ENCODE results near the gene IP6K3. TPM values are rescaled to one million over a fixed set of nuclear protein-coding genes. Genes with fewer than 3 reads are reported as not detected.

The IP6K3 gene
- total and polyA plus RNA-seq, 4 experiments from 2014 or later, result not detected

DNA sequence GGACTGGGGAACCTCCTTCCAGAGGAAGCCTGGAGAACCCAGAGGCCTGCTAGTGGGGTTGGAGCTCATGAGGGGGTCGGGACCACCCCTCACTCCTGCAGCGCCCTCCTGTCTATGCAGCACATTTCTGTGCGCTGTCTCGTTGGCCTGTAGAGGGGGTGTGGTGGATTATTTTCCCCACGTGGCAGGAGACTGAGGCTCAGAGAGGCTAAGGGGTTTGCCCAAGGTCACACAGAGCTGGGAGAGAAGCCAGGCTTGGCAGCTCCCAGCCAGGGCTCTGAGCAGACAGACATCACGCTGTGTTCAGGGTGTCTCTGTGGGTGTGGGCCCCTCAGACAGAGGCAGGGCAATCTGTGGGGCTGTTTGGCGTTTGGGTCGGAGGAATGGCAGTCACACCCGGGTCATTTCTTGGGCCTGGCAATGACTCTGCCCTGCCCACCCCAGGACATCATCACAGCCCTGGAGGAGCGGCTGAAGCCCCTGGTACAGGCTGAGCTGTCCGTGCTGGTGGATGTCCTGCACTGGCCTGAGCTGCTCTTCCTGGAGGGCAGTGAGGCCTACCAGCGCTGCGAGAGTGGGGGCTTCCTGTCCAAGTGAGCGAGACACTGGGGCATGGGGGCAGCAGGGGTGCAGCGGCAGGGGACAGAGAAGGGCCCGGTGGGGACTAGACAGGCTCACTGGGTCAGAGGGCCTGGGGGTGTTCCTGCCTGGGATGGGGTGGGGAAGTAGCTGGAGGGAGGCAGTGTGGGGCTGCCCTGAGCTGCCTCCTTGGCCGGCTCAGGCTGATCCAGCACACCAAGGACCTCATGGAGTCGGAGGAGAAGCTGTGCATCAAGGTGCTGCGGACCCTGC, 62.9 kb downstream of the IP6K3 start:
- CTCF ChIA-PET (ENCODE audit: partially characterized antibody), result interaction anchor here (1.2 to 2.4 kb wide), 5 partner anchors 11 to 99 kb away, joined by 3 to 14 read pairs (median 8); partner anchors contain the start of gene UQCC2
- intact Hi-C loops (cut with micrococcal nuclease), result no loop called here
- H3K4me1 ChIP-seq (ENCODE audit: insufficient read depth, low read length), result peaks cover 14% of the 10 kb centered on the region

DNA sequence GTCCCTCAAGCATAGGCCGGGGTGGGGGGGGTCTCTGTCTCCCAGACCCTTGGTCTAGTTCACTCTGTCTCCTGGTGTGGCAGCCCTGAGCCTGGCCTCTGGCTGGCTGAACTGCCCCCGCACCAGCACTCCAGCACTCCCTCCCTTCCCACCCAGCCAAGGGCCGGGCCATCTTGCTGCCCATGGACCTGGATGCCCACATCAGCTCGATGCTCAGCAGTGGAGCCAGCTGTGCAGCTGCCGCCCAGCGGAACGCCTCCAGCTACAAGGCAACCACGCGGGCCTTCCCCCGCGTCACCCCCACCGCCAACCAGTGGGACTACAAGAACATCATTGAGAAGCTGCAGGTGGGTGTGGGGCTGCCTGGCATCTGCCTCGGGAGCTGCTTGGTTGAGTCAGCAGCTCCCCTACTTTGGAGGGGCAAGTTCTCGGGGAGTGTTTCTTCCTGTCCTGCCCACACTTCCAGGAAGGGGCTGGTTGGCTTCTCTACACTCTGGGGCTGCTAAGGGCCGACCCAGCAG, 63.6 kb downstream of the IP6K3 start:
- Mint-ChIP-seq H3K36me3 (peaks cover 44 to 79% of the 10 kb centered on the region in 2 donors), H3K4me1 (peaks cover 6 to 24% (median 13%) of the 10 kb centered on the region in 4 donors), H3K27me3 (no peaks in the 10 kb centered on the region), H3K27ac (peak overlapping the region in 6 of 7 donors; percentile 60 to 91 (median 78)), H3K4me3 (peak overlapping the region in 1 of 8 donors; percentile 40), H3K9me3 (no peaks in the 10 kb centered on the region)
- no peak overlapping the region for H3K4me3 ChIP-seq (ENCODE audit: low read length in 2 of 2)
- DNase-seq, result peak in 3 of 5 donors; percentile 45 to 70 (median 51)
- H3K9me3 ChIP-seq (ENCODE audit: control insufficient read depth in 1 of 2, low read length in 2 of 2), result no peaks in the 10 kb centered on the region
- H3K4me1 ChIP-seq (ENCODE audit: insufficient read depth, low read length), result peaks cover 14% of the 10 kb centered on the region
- peaks cover 76% of the 10 kb centered on the region for H3K36me3 ChIP-seq (ENCODE audit: insufficient read depth, low read length)
- POLR2A ChIA-PET (ENCODE audit: partially characterized antibody), result interaction anchor here (0.6 to 2.3 kb wide), 8 partner anchors 9 to 725 kb away, joined by 3 to 22 read pairs (median 4); partner anchors contain the start of gene ITPR3
- no peaks in the 10 kb centered on the region for H3K27me3 ChIP-seq (ENCODE audit: insufficient read depth, low read length)
- intact Hi-C loops (cut with micrococcal nuclease), result no loop called here
- CTCF ChIA-PET (ENCODE audit: partially characterized antibody), result interaction anchor here (1.5 to 2.4 kb wide), 4 partner anchors 12 to 98 kb away, joined by 3 to 14 read pairs (median 9); partner anchors contain the start of gene UQCC2
- H3K27ac ChIP-seq (ENCODE audit: low read depth, low read length), result peak overlapping the region; percentile 24

More for the DNA sequence above, 62.9 kb downstream of the IP6K3 start:
- Mint-ChIP-seq H3K27ac (peak overlapping the region; percentile 60 to 87 (median 72)), H3K4me1 (peaks cover 6 to 24% (median 13%) of the 10 kb centered on the region in 4 donors), H3K9me3 (no peaks in the 10 kb centered on the region), H3K27me3 (no peaks in the 10 kb centered on the region), H3K4me3 (peak overlapping the region in 1 of 8 donors; percentile 40), H3K36me3 (peaks cover 45 to 79% of the 10 kb centered on the region in 2 donors)
- H3K27me3 ChIP-seq (ENCODE audit: insufficient read depth, low read length), result no peaks in the 10 kb centered on the region
- H3K27ac ChIP-seq (ENCODE audit: low read depth, low read length), result peak overlapping the region; percentile 24
- H3K4me3 ChIP-seq (ENCODE audit: low read length in 2 of 2), result no peak overlapping the region
- DNase-seq, result peak in 2 of 5 donors; percentile 3 to 34
- POLR2A ChIA-PET (ENCODE audit: partially characterized antibody), result interaction anchor here (0.8 to 2.3 kb wide), 8 partner anchors 8 to 258 kb away, joined by 3 to 22 read pairs (median 4); partner anchors contain the start of genes ITPR3 and UQCC2
- no peaks in the 10 kb centered on the region for H3K9me3 ChIP-seq (ENCODE audit: control insufficient read depth in 1 of 2, low read length in 2 of 2)
- peaks cover 75% of the 10 kb centered on the region for H3K36me3 ChIP-seq (ENCODE audit: insufficient read depth, low read length)

DNA sequence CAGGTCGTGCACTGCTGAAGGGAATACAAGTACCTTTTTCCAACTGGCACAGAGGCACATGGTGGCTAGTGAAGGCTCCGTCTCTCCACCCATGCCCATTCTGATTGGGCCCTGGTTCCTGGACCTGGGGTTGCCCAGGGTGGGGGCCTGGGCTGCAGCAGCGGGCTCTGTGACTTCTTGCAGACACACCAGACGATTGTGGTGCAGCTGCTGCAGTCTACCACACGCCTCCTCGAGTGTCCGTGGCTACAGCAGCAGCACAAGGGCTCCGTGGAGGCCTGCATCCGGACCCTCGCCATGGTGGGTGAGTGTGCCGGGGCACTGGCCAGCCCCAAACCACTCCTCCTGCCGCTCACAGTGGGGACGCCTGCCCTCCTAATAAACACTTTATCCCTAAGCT, 64.4 kb downstream of the IP6K3 start:
- Mint-ChIP-seq H3K4me1 (peaks cover 6 to 24% (median 13%) of the 10 kb centered on the region in 4 donors), H3K4me3 (peak overlapping the region in 1 of 8 donors; percentile 24), H3K27ac (peak overlapping the region in 4 of 7 donors; percentile 43 to 81 (median 64)), H3K27me3 (no peaks in the 10 kb centered on the region), H3K9me3 (no peaks in the 10 kb centered on the region), H3K36me3 (peaks cover 45 to 80% of the 10 kb centered on the region in 2 donors)
- intact Hi-C loops (cut with micrococcal nuclease), result no loop called here
- no peaks in the 10 kb centered on the region for H3K9me3 ChIP-seq (ENCODE audit: control insufficient read depth in 1 of 2, low read length in 2 of 2)
- no peak overlapping the region for H3K4me3 ChIP-seq (ENCODE audit: low read length in 2 of 2)
- H3K27me3 ChIP-seq (ENCODE audit: insufficient read depth, low read length), result no peaks in the 10 kb centered on the region
- peaks cover 14% of the 10 kb centered on the region for H3K4me1 ChIP-seq (ENCODE audit: insufficient read depth, low read length)
- peaks cover 77% of the 10 kb centered on the region for H3K36me3 ChIP-seq (ENCODE audit: insufficient read depth, low read length)
- CTCF ChIA-PET (ENCODE audit: partially characterized antibody), result interaction anchor here (1.5 to 2.4 kb wide), 4 partner anchors 12 to 97 kb away, joined by 3 to 14 read pairs (median 9); partner anchors contain the start of gene UQCC2
- peak overlapping the region; percentile 24 for H3K27ac ChIP-seq (ENCODE audit: low read depth, low read length)
- POLR2A ChIA-PET (ENCODE audit: partially characterized antibody), result interaction anchor here (1.1 to 2.3 kb wide), 4 partner anchors 9 to 57 kb away, joined by 4 to 22 read pairs (median 5); no protein-coding TSS in a partner anchor
- no peak for DNase-seq

DNA sequence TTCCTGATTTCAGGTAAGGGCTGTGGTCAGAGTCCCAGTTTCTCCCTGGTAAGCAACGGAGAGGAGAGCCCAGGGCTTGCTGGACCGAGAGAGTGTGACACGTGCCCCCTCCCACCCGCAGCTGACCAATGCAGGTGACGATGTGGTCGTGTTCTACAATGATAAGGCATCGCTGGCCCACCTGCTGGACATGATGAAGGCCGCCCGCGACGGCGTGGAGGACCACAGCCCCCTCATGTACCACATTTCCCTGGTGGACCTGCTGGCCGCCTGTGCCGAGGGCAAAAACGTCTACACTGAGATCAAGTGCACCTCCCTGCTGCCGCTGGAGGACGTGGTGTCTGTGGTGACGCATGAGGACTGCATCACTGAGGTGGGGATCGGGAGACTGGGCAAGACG, 66.9 kb downstream of the IP6K3 start:
- peak overlapping the region in 2 of 7 donors; percentile 31 to 61 for H3K27ac Mint-ChIP-seq
- Histone ChIP-seq H3K27me3 (ENCODE audit: insufficient read depth, low read length) (no peaks in the 10 kb centered on the region), H3K4me3 (ENCODE audit: low read length in 2 of 2) (no peak overlapping the region), H3K36me3 (ENCODE audit: insufficient read depth, low read length) (peaks cover 71% of the 10 kb centered on the region), H3K4me1 (ENCODE audit: insufficient read depth, low read length) (peaks cover 14% of the 10 kb centered on the region), H3K27ac (ENCODE audit: low read depth, low read length) (no peak overlapping the region), H3K9me3 (ENCODE audit: control insufficient read depth in 1 of 2, low read length in 2 of 2) (no peaks in the 10 kb centered on the region)
- ChIA-PET POLR2A (ENCODE audit: partially characterized antibody) (interaction anchor here (1.4 kb wide), 1 partner anchor 12 kb away, joined by 3 read pairs; no protein-coding TSS in a partner anchor), CTCF (ENCODE audit: partially characterized antibody) (no interaction called here)
- H3K36me3 Mint-ChIP-seq, result peaks cover 42 to 75% of the 10 kb centered on the region in 2 donors
- intact Hi-C loops (cut with micrococcal nuclease), result no loop called here
- no peaks in the 10 kb centered on the region for H3K27me3 Mint-ChIP-seq
- H3K4me1 Mint-ChIP-seq, result peaks cover 5 to 21% (median 13%) of the 10 kb centered on the region in 4 donors
- no peak for DNase-seq
- H3K9me3 Mint-ChIP-seq, result no peaks in the 10 kb centered on the region
- H3K4me3 Mint-ChIP-seq, result no peak overlapping the region

DNA sequence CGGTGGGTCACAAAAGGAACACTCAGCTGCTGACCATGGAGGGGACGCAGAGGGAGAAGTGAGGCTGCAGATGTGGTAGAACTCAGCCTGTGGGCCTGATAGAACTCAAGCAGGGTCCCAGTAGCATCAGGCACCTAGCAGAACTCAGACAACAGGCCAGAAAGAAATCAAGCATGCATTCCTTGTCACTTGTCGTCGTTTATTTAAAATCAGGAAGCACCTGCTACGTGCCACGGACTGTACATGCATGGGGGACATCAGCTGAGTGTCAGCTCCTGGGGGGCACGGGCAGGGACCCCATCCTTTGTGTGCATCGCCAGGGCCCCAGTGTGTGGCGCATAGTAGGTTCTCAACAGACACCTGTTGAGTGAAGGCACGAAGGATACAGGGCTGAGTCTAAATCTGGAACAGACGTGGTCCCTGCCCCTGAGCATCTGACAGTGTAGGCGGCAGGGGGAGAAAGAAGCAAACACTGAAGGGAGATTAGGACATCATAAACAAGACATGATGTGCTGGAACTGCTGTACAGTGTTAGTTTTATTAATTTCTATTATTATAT, 67.7 kb downstream of the IP6K3 start:
- no peaks in the 10 kb centered on the region for H3K27me3 ChIP-seq (ENCODE audit: insufficient read depth, low read length)
- DNase-seq, result peak in 1 of 5 donors; percentile 13
- CTCF ChIA-PET (ENCODE audit: partially characterized antibody), result interaction anchor here (0.5 to 0.8 kb wide), 2 partner anchors 22 to 31 kb away, joined by 3 read pairs; no protein-coding TSS in a partner anchor
- no peak overlapping the region for H3K27ac ChIP-seq (ENCODE audit: low read depth, low read length)
- Mint-ChIP-seq H3K36me3 (peaks cover 47 to 77% of the 10 kb centered on the region in 2 donors), H3K4me3 (no peak overlapping the region), H3K4me1 (peaks cover 5 to 21% (median 13%) of the 10 kb centered on the region in 4 donors), H3K9me3 (no peaks in the 10 kb centered on the region), H3K27me3 (no peaks in the 10 kb centered on the region), H3K27ac (peak overlapping the region in 2 of 7 donors; percentile 46 to 79)
- POLR2A ChIA-PET (ENCODE audit: partially characterized antibody), result interaction anchor here (1.4 kb wide), 1 partner anchor 13 kb away, joined by 3 read pairs; no protein-coding TSS in a partner anchor
- H3K4me1 ChIP-seq (ENCODE audit: insufficient read depth, low read length), result peaks cover 14% of the 10 kb centered on the region
- H3K4me3 ChIP-seq (ENCODE audit: low read length in 2 of 2), result no peak overlapping the region
- H3K9me3 ChIP-seq (ENCODE audit: control insufficient read depth in 1 of 2, low read length in 2 of 2), result no peaks in the 10 kb centered on the region
- peaks cover 70% of the 10 kb centered on the region for H3K36me3 ChIP-seq (ENCODE audit: insufficient read depth, low read length)
- intact Hi-C loops (cut with micrococcal nuclease), result no loop called here

DNA sequence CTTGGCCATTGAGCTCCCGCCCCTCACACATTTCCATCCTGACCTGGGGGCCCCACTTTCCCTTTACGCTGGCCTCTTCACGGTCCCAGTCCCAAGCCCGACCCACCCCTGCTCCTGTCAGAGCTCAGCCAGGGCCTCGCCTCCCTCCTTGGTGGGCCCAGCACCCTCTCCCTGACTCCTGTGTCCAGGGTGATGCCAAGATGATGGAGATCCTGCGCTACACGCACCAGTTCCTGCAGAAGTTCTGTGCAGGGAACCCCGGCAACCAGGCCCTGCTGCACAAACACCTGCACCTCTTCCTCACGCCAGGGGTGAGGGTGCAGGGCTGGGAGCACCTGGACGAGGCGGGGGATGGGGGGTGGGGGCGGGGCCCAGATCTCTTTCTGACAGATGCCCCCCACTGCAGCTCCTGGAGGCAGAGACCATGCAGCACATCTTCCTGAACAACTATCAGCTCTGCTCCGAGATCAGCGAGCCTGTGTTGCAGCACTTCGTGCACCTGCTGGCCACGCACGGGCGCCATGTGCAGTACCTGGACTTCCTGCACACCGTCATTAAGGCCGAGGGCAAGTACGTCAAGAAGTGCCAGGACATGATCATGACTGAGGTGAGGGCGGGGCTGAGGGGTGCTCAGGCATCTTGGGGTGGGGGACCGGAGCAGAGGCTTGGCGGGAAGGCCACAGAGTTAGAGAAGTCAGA, 68.3 kb downstream of the IP6K3 start:
- peaks cover 46 to 75% of the 10 kb centered on the region in 2 donors for H3K36me3 Mint-ChIP-seq
- Histone ChIP-seq H3K9me3 (ENCODE audit: control insufficient read depth in 1 of 2, low read length in 2 of 2) (no peaks in the 10 kb centered on the region), H3K36me3 (ENCODE audit: insufficient read depth, low read length) (peaks cover 72% of the 10 kb centered on the region), H3K4me3 (ENCODE audit: low read length in 2 of 2) (no peak overlapping the region), H3K27ac (ENCODE audit: low read depth, low read length) (no peak overlapping the region), H3K27me3 (ENCODE audit: insufficient read depth, low read length) (no peaks in the 10 kb centered on the region), H3K4me1 (ENCODE audit: insufficient read depth, low read length) (peaks cover 10% of the 10 kb centered on the region)
- intact Hi-C loops (cut with micrococcal nuclease), result no loop called here
- peak in 1 of 5 donors; percentile 26 for DNase-seq
- H3K9me3 Mint-ChIP-seq, result no peaks in the 10 kb centered on the region
- peaks cover 5 to 16% (median 9%) of the 10 kb centered on the region in 4 donors for H3K4me1 Mint-ChIP-seq
- peak overlapping the region in 2 of 7 donors; percentile 64 to 79 for H3K27ac Mint-ChIP-seq
- POLR2A ChIA-PET (ENCODE audit: partially characterized antibody), result interaction anchor here (1.4 kb wide), 1 partner anchor 14 kb away, joined by 3 read pairs; no protein-coding TSS in a partner anchor
- no peak overlapping the region for H3K4me3 Mint-ChIP-seq
- CTCF ChIA-PET (ENCODE audit: partially characterized antibody), result interaction anchor here (0.5 to 1.4 kb wide), 3 partner anchors 23 to 93 kb away, joined by 3 read pairs; no protein-coding TSS in a partner anchor
- H3K27me3 Mint-ChIP-seq, result no peaks in the 10 kb centered on the region

Measured in CD4-positive, alpha-beta memory T cell (primary cell).